Aorta (tissue), 5 donors: Measurements from ENCODE around the gene PRKAG1. TPM values are rescaled to one million over a fixed set of nuclear protein-coding genes. Genes with fewer than 3 reads are reported as not detected.

Experiments
- ATAC-seq: fragments of 200-7000 bp; cut with Tn5 transposase; one replicate; pipeline ENCODE4 v1.9.1; 2022; ENCODE audit warnings: moderate library complexity; ENCODE audit not compliant: low FRiP score
- DNase-seq, 2 donors: peaks; one replicate each; pipeline ENCODE4 v3.0.0-alpha.2; 2020
- H3K27ac ChIP-seq, 2 donors: one replicate each; pipeline ENCODE4 v1.5.1; 2013; ENCODE audit warnings: low read length in 2 of 2, mild to moderate bottlenecking in 2 of 2, moderate library complexity in 2 of 2, control low read depth in 1 of 2, inconsistent platforms in 1 of 2, low read depth in 1 of 2
- H3K27me3 ChIP-seq, 2 donors: one replicate each; pipeline ENCODE4 v1.6.1; 2013; ENCODE audit warnings: control low read depth in 1 of 2, low read length in 1 of 2, mild to moderate bottlenecking in 1 of 2, moderate library complexity in 1 of 2; ENCODE audit not compliant: insufficient read depth in 2 of 2, control insufficient read depth in 1 of 2
- H3K36me3 ChIP-seq, 2 donors: one replicate each; pipeline ENCODE4 v1.6.1; 2013; ENCODE audit warnings: control low read depth in 1 of 2, low read length in 1 of 2, mild to moderate bottlenecking in 1 of 2; ENCODE audit not compliant: insufficient read depth in 2 of 2, control insufficient read depth in 1 of 2
- H3K4me1 ChIP-seq, 2 donors: one replicate each; pipeline ENCODE4 v1.6.1; 2013; ENCODE audit warnings: low read length in 2 of 2, control low read depth in 1 of 2, mild to moderate bottlenecking in 1 of 2, moderate library complexity in 1 of 2; ENCODE audit not compliant: insufficient read depth in 2 of 2, control insufficient read depth in 1 of 2
- H3K4me3 ChIP-seq, 2 donors: one replicate each; pipeline ENCODE4 v1.5.1; 2013; ENCODE audit warnings: low read length in 2 of 2, control low read depth in 1 of 2, mild to moderate bottlenecking in 1 of 2
- H3K9me3 ChIP-seq: one replicate; pipeline ENCODE4 v1.6.1; 2013; ENCODE audit warnings: mild to moderate bottlenecking, low read length; ENCODE audit not compliant: control insufficient read depth
- WGBS, 2 donors: extraction: QIAGEN DNeasy Blood & Tissue Kit; methylation state at CpG; one replicate each; pipeline ENCODE4 v1.1.7; 2013; 5-methylcytosine and 5-hydroxymethylcytosine counted together
- intact Hi-C, 2 donors: fragments of 100-400 bp; cut with DNase I; formaldehyde crosslinking; loops; one replicate each; pipeline versions ENCODE4 v1.14.2 to v1.15.0; 2022
- polyA plus RNA-seq, 2 donors: library from polyadenylated mRNA; stranded (reverse); fragments of 200-250 nt; gene quantifications; one replicate each; pipeline ENCODE4 v1.2.3, GENCODE V29; 2013
- total RNA-seq, 2 donors: library from RNA; stranded (reverse); fragmentation: NEBNext Ultra II Directional; extraction: Animal tissue kit (Norgen Biotek cat#: 25700); gene quantifications; one replicate each; pipeline ENCODE4 v1.2.1, GENCODE V29; 2021
- donor health status: healthy with polysubstance abuse.
- donor health status: Bipolar disorder and iron deficiency.
- donor health status: DM: no; HTN: no; CAD: no.
- donor health status: DM: no; HTN: no; CAD: no.
- donor health status: DM: yes; HTN: yes; CAD: no.

Gene PRKAG1
- total and polyA plus RNA-seq, 4 donors = 44.8 to 57.1 (median 49.3) TPM

DNA sequence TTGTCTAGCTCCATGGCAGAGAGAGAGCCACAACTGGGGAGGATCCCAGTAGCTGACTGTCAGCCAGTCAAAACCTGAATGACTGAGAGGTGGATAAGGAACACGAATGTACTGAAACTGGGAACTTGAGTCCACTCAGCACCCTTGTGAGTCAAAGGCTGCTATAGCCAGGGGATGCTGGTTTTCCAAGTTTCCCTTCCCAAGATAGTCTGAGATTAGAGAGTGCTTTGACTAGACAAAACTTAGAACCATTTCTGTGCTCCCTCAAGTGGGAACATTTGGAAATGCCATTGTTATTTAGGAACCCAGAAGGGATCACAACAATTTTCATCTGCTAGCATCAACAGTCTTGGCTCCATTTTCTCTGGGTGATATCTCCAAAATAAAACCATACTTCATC, 4.0 kb downstream of the PRKAG1 start:
- ATAC-seq (no peak), DNase-seq (no peak)
- Histone ChIP-seq H3K36me3 (no peaks in the 10 kb centered on the region), H3K4me3 (no peak overlapping the region), H3K9me3 (no peaks in the 10 kb centered on the region), H3K4me1 (no peaks in the 10 kb centered on the region), H3K27ac (no peak overlapping the region), H3K27me3 (no peaks in the 10 kb centered on the region)
- intact Hi-C loops = no loop called here
- 22 to 26% methylated on average over 1 of the region's 1 CpG for WGBS, 2 donors

DNA sequence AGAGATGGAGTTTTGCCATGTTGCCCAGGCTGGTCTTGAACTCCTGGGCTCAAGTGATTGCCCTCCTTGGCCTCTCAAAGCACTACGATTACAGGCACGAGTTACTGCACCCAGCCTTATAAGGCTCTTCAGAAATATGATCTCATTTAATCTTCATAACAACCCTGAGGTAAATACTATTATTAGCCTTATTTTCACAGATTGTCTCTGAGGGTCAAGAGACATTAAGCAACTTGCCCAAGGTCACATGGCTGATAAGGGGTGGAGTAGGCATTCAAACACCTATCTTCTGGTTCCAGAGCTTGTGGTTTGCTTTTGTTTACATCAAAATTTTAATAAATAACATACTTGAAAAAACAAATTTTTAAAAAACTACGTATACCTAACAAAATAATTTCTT, 5.1 kb downstream of the PRKAG1 start:
- H3K36me3 ChIP-seq = no peaks in the 10 kb centered on the region
- no peaks in the 10 kb centered on the region for H3K27me3 ChIP-seq
- no peak for ATAC-seq
- H3K4me3 ChIP-seq = no peak overlapping the region
- no peaks in the 10 kb centered on the region for H3K4me1 ChIP-seq
- intact Hi-C loops = no loop called here
- WGBS, 2 donors = 79 to 82% methylated on average over 3 of the region's 3 CpGs
- DNase-seq = no peak
- no peaks in the 10 kb centered on the region for H3K9me3 ChIP-seq
- no peak overlapping the region for H3K27ac ChIP-seq

DNA sequence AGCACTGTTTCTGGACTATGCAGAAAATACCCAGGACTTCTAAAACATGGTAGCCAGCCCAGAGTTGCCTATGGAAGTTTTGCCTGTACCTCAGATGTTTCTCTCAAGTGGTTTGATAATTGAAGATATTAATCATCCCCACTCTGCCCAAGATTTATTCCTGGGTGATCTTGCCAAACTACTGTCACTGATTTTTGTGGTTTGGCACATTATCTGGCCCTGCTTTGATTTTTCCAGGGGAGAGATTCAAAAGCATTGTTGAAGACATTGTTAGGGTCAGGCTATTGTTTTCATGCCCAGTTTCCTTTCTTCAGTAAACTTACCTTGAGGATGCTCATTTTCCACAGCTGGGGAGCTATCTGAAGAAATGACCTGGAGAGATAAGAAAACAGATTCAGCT, 5.8 kb downstream of the PRKAG1 start:
- Histone ChIP-seq H3K4me1 (no peaks in the 10 kb centered on the region), H3K27me3 (peaks cover 0 to 1% of the 10 kb centered on the region in 2 donors), H3K9me3 (no peaks in the 10 kb centered on the region), H3K36me3 (no peaks in the 10 kb centered on the region), H3K4me3 (no peak overlapping the region), H3K27ac (no peak overlapping the region)
- DNase-seq (no peak), ATAC-seq (no peak)
- intact Hi-C loops = no loop called here

DNA sequence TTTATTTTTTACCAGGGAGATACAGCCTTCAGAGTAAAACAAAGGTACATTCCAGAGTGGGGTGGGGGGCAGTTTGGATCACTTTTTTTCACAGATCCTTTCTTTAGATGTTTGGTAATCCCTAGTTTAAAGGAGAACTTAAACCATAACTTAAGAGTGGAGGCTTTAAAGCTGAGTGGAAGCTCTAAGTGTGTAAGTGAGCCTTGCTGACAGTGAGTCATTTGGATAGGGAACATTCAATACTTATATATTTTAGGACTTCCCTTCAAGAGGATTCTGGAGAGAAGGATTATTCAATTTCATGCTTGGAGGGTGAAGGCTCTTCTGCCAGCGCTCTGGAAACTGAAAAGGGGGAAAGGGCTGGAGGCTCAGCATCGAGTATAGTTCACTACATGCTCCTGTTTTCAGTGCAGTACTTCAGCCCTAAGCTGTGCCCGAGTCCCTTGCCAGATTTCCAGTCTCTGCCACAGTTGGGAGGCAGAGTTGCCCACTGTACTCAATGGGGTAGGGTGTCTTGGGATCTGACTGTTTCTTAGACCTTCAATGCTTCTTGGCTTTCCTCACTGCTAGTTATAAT, 8.4 kb downstream of the PRKAG1 start:
- WGBS, 2 donors = 91 to 96% methylated on average over 3 of the region's 3 CpGs
- Histone ChIP-seq H3K27ac (no peak overlapping the region), H3K4me3 (no peak overlapping the region), H3K9me3 (no peaks in the 10 kb centered on the region), H3K4me1 (no peaks in the 10 kb centered on the region), H3K27me3 (peaks cover 0 to 3% of the 10 kb centered on the region in 2 donors), H3K36me3 (peaks cover 0 to 4% of the 10 kb centered on the region in 2 donors)
- intact Hi-C loops = no loop called here
- ATAC-seq = no peak
- DNase-seq = no peak

DNA sequence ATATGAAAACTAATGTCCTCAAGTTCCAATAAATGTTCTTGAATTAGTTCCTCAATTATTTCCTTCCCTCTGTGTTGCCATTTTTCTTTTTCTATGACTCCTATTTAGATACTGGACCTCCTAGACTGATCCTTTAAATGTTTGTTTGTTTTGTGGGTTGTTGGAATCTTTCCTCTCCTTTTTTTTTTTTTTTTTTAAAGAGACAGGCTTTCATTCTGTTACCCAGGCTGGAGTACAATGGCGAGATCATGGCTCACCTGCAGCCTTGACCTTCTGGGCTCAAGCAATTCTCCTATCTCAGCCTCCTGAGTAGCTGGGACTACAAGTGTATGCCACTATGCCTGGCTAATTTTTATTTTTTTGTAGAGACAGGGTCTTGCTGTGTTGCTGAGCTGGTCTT, 9.6 kb downstream of the PRKAG1 start:
- no peak overlapping the region for H3K27ac ChIP-seq
- H3K9me3 ChIP-seq = no peaks in the 10 kb centered on the region
- 93 to 100% methylated on average over 1 of the region's 1 CpG for WGBS, 2 donors
- no peak overlapping the region for H3K4me3 ChIP-seq
- no peaks in the 10 kb centered on the region for H3K4me1 ChIP-seq
- intact Hi-C loops = no loop called here
- H3K27me3 ChIP-seq = peaks cover 0 to 3% of the 10 kb centered on the region in 2 donors
- H3K36me3 ChIP-seq = peaks cover 6 to 10% of the 10 kb centered on the region in 2 donors
- DNase-seq (no peak), ATAC-seq (no peak)

DNA sequence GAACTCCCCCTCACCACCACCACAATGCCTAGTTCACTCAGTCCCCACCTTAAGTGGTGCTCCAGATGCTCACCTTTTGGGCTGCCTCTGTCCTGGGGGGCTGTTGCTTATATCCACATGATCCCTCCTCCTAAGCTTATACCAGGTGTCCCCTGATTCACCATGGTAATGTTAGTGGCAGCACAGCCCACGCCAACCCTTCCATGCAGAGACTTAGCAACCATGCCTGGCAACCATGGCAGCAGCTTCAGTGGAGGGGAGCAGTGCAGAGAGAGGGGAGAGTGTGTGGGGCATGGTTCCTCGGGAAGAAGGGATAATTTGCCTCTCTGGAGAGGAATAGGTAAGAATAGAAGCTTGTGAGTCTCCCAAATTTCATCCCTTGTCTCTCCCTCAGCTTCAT, 18.2 kb downstream of the PRKAG1 start:
- no peaks in the 10 kb centered on the region for H3K9me3 ChIP-seq
- H3K27me3 ChIP-seq = no peaks in the 10 kb centered on the region
- intact Hi-C loops = no loop called here
- H3K4me1 ChIP-seq = no peaks in the 10 kb centered on the region
- DNase-seq (peak in 1 of 2 donors; percentile 27), ATAC-seq (no peak)
- no peak overlapping the region for H3K4me3 ChIP-seq
- H3K36me3 ChIP-seq = peaks cover 6 to 21% of the 10 kb centered on the region in 2 donors
- whole genome bisulfite sequencing, 2 donors = 89 to 100% methylated on average over 2 of the region's 2 CpGs
- H3K27ac ChIP-seq = no peak overlapping the region

DNA sequence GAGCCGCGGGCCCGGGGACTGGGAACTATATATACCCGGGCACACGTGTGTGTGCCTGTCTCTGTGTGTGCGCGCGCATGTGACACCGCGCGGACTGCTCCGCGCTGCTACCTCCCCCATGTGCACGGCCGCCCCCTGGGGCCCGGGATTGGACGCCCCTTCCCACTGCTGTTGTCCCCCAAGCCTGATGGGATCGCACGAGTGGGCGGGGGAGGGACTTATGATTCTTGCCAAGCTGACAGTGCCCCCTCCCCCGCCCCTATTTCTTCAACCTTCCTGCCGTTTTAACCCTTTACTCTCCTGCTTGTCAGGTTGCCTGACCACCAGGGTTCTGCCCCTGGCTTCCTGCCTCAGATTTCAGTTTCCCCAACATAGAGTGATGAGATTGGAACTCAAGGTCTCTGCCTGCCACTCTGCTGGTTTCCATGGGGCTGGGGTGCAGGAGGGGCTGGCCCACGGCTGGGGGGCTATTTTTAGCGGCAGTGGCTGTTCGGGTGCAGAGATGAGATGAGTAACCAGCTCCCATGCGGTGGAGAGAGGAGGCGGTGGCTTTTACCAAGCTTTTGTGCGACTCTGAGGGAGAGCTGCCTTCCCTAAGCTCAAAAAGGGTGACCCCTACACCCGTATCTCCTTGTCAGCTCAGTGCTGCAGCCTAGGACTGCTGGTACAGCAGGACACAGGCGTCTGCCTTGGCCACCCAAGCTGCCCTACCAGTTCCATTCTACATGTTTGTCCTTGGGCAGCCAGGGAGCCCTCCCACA, 19.0 kb downstream of the PRKAG1 start, which contains the start of gene DDN:
TSS of gene DDN (minus strand) at position 5 of the 761 bp plus-strand sequence. CDS start 88 bp downstream, outside the sequence.
- no peak within 1 kb of the TSS for H3K27ac ChIP-seq
- H3K27me3 ChIP-seq = no peaks in the 10 kb centered on the region
- WGBS, 2 donors = 1 to 2% methylated on average over 19 to 30 of the region's 30 CpGs
- intact Hi-C loops = loop anchor here in 1 of 2 donors (10.0 kb wide), 1 partner anchor 145 kb away; the partner anchor contains the start of gene DDX23
- DNase-seq = peak in 1 of 2 donors; percentile 56
- ATAC-seq = no peak
- H3K9me3 ChIP-seq = no peaks in the 10 kb centered on the region
- peak within 1 kb of the TSS; percentile 8 to 63 for H3K4me3 ChIP-seq
- no peaks in the 10 kb centered on the region for H3K4me1 ChIP-seq
- H3K36me3 ChIP-seq = peaks cover 4 to 15% of the 10 kb centered on the region in 2 donors

DNA sequence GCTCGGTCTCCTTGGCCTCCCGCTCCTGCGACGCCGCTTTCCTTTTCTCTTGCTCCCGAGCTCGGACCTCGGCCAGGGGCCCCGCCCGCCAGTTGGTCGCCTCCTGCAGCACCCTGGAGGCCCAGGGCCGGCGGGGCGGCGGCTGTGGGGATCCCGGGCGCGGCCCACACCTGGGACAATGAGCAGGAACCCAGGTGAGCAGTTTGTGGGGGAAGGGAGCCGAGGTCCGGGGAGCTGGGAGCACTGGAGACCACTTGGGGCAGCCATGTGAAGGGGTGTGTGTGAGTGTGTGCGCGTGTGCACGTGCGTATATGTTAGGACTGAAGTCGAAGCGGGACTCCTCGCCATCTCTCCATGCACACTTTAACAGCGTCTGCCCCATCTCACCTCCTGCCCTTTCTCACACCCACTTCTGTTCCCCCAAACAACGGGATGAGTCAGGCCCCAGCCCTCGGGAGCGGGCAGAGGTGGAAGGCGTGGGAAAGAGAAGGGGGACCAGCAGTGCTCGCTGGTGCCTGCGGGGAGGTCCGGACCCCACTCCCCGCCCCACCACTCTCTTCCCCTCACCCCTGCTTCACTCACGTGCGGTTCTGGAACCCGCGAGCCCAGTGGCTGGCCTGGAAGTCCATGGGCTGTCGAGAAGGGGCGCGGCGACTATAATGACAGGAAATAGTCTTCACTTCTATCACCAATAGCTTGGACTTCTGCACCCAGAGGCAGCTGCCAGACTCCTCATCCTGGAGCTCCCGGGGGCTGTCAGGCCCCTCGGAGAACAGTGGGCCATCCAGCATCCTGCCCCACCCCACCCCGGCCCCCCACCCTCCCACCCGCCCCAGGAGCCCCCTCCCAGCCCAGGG, 19.9 kb downstream of the PRKAG1 start:
- intact Hi-C loops = loop anchor here in 1 of 2 donors (10.0 kb wide), 1 partner anchor 144 kb away; the partner anchor contains the start of gene DDX23
- Histone ChIP-seq H3K4me3 (peak overlapping the region; percentile 8 to 63), H3K36me3 (peaks cover 0 to 13% of the 10 kb centered on the region in 2 donors), H3K27ac (no peak overlapping the region), H3K4me1 (no peaks in the 10 kb centered on the region), H3K27me3 (no peaks in the 10 kb centered on the region), H3K9me3 (no peaks in the 10 kb centered on the region)
- no peak for DNase-seq
- no peak for ATAC-seq
- WGBS, 2 donors = 1 to 2% methylated on average over 40 to 48 of the region's 48 CpGs
